HEK293 (cell line): ENCODE results near the gene ZNF618.

Experiments used
- CTCF ChIA-PET: fragments of 350-600 bp; formaldehyde crosslinking; extraction: SDS; loops from one replicate; lab custom pipeline; 2021; ENCODE audit warnings: antibody characterized with exemption; lab: Yijun Ruan, JAX
- POLR2A ChIA-PET: fragments of 300-600 bp; formaldehyde crosslinking; extraction: SDS; loops from one replicate; lab custom pipeline; 2020; ENCODE audit warnings: antibody characterized with exemption, inconsistent platforms; lab: Yijun Ruan, JAX
- H3K27ac ChIP-seq: fragments of 200-500 bp; sonication (Bioruptor generic); 2 replicates; pipeline ENCODE4 v1.5.1; 2014; ENCODE audit warnings: low read depth, low read length, control low read depth, inconsistent platforms; ENCODE audit errors: extremely low read depth
- H3K36me3 ChIP-seq, 2 experiments: fragments of 200-500 bp in 1 of 2; sonication (Bioruptor generic) in 1 of 2; 1 replicate in 1 of 2; 2 replicates in 1 of 2; pipeline ENCODE4 v1.5.1; 2014 to 2017; ENCODE audit warnings: inconsistent platforms in 2 of 2, low read length in 2 of 2; ENCODE audit not compliant: control insufficient read depth in 2 of 2, insufficient read depth in 1 of 2
- H3K4me1 ChIP-seq: fragments of 200-500 bp; sonication (Bioruptor generic); 2 replicates; pipeline ENCODE4 v1.5.1; 2014; ENCODE audit warnings: mild to moderate bottlenecking, low read length, inconsistent platforms; ENCODE audit not compliant: control insufficient read depth, insufficient read depth
- H3K4me3 ChIP-seq: 2 replicates; pipeline ENCODE4 v1.5.1; 2011; ENCODE audit warnings: low read depth, mild to moderate bottlenecking, control low read depth, low read length, moderate library complexity
- H3K9me3 ChIP-seq: fragments of 200-500 bp; sonication (Bioruptor generic); 2 replicates; pipeline ENCODE4 v1.5.1; 2014; ENCODE audit warnings: low read depth, low read length, inconsistent platforms; ENCODE audit not compliant: control insufficient read depth, insufficient read depth
- PRDM10 ChIP-seq: fragments of 450-650 bp; formaldehyde crosslinking; IDR thresholded peaks from 2 replicates; pipeline ENCODE4 v1.5.1; 2016; ENCODE audit warnings: missing biosample characterization, missing genetic modification characterization
- SCRT2 ChIP-seq: fragments of 450-650 bp; formaldehyde crosslinking; IDR thresholded peaks from 2 replicates; pipeline ENCODE4 v1.5.1; 2016; ENCODE audit warnings: missing biosample characterization, missing genetic modification characterization
- SP3 ChIP-seq: fragments of 450-650 bp; formaldehyde crosslinking; IDR thresholded peaks from 2 replicates; pipeline ENCODE4 v1.5.1; 2016; ENCODE audit warnings: missing biosample characterization, missing genetic modification characterization
- SP7 ChIP-seq: fragments of 450-650 bp; formaldehyde crosslinking; IDR thresholded peaks from 2 replicates; pipeline ENCODE4 v1.5.1; 2016; ENCODE audit warnings: missing biosample characterization, missing genetic modification characterization
- TRIM28 ChIP-seq: IDR thresholded peaks from 2 replicates; pipeline ENCODE4 v1.6.1; 2011; ENCODE audit warnings: low read length, control low read depth, borderline replicate concordance
- WT1 ChIP-seq: fragments of 450-650 bp; formaldehyde crosslinking; IDR thresholded peaks from 2 replicates; pipeline ENCODE4 v1.5.1; 2016; ENCODE audit warnings: missing biosample characterization, missing genetic modification characterization
- ZFP3 ChIP-seq: fragments of 450-650 bp; formaldehyde crosslinking; IDR thresholded peaks from 2 replicates; pipeline ENCODE4 v1.5.1; 2016; ENCODE audit warnings: low read depth, missing biosample characterization, missing genetic modification characterization
- ZNF114 ChIP-seq: fragments of 450-650 bp; formaldehyde crosslinking; IDR thresholded peaks from 2 replicates; pipeline ENCODE4 v1.5.0; 2017; ENCODE audit warnings: missing biosample characterization, missing genetic modification characterization
- ZNF133 ChIP-seq: fragments of 450-650 bp; formaldehyde crosslinking; IDR thresholded peaks from 2 replicates; pipeline ENCODE4 v1.5.1; 2016; ENCODE audit warnings: missing biosample characterization, missing genetic modification characterization
- ZNF155 ChIP-seq: fragments of 450-650 bp; formaldehyde crosslinking; IDR thresholded peaks from 2 replicates; pipeline ENCODE4 v1.5.1; 2016; ENCODE audit warnings: missing biosample characterization, missing genetic modification characterization
- ZNF175 ChIP-seq: fragments of 450-650 bp; formaldehyde crosslinking; IDR thresholded peaks from 2 replicates; pipeline ENCODE4 v1.5.1; 2016; ENCODE audit warnings: missing biosample characterization, missing genetic modification characterization
- ZNF26 ChIP-seq: fragments of 450-650 bp; formaldehyde crosslinking; IDR thresholded peaks from 2 replicates; pipeline ENCODE4 v1.5.1; 2016; ENCODE audit warnings: missing biosample characterization, missing genetic modification characterization
- ZNF274 ChIP-seq, 2 experiments: fragments of 200-500 bp in 1 of 2; fragments of 450-650 bp in 1 of 2; sonication (Bioruptor generic) in 1 of 2; formaldehyde crosslinking in 1 of 2; IDR thresholded peaks; 2 replicates each; pipeline versions ENCODE4 v1.5.1 to v1.6.1; 2014 to 2016; ENCODE audit warnings: borderline replicate concordance in 1 of 2, inconsistent platforms in 1 of 2, low read length in 1 of 2, missing biosample characterization in 1 of 2, missing genetic modification characterization in 1 of 2
- ZNF311 ChIP-seq: fragments of 450-650 bp; formaldehyde crosslinking; IDR thresholded peaks from 2 replicates; pipeline ENCODE4 v1.5.1; 2017; ENCODE audit warnings: missing biosample characterization, missing genetic modification characterization, borderline replicate concordance
- ZNF324 ChIP-seq: fragments of 450-650 bp; formaldehyde crosslinking; IDR thresholded peaks from 2 replicates; pipeline ENCODE4 v1.5.1; 2016; ENCODE audit warnings: missing biosample characterization, missing genetic modification characterization
- ZNF426 ChIP-seq: fragments of 450-650 bp; formaldehyde crosslinking; IDR thresholded peaks from 2 replicates; pipeline ENCODE4 v1.5.1; 2017; ENCODE audit warnings: missing biosample characterization, missing genetic modification characterization, mild to moderate bottlenecking, inconsistent platforms, moderate library complexity
- ZNF473 ChIP-seq: fragments of 450-650 bp; formaldehyde crosslinking; IDR thresholded peaks from 2 replicates; pipeline ENCODE4 v1.5.1; 2017; ENCODE audit warnings: missing biosample characterization, missing genetic modification characterization
- ZNF571 ChIP-seq: fragments of 450-650 bp; formaldehyde crosslinking; IDR thresholded peaks from 2 replicates; pipeline ENCODE4 v1.5.0; 2017; ENCODE audit warnings: missing biosample characterization, missing genetic modification characterization
- ZNF629 ChIP-seq: fragments of 450-650 bp; formaldehyde crosslinking; IDR thresholded peaks from 2 replicates; pipeline ENCODE4 v1.5.1; 2017; ENCODE audit warnings: missing biosample characterization, missing genetic modification characterization
- ZNF670 ChIP-seq: fragments of 450-650 bp; formaldehyde crosslinking; IDR thresholded peaks from 2 replicates; pipeline ENCODE4 v1.5.1; 2016; ENCODE audit warnings: missing biosample characterization, missing genetic modification characterization, low read depth
- ZNF785 ChIP-seq: fragments of 450-650 bp; formaldehyde crosslinking; IDR thresholded peaks from 2 replicates; pipeline ENCODE4 v1.5.1; 2016; ENCODE audit warnings: missing biosample characterization, missing genetic modification characterization
- TF ChIP-seq, protein P1 (sequence below): fragments of 450-650 bp; formaldehyde crosslinking; IDR thresholded peaks from 2 replicates; pipeline ENCODE4 v1.5.1; 2017; ENCODE audit warnings: missing biosample characterization, missing genetic modification characterization

The ZNF618 gene

DNA sequence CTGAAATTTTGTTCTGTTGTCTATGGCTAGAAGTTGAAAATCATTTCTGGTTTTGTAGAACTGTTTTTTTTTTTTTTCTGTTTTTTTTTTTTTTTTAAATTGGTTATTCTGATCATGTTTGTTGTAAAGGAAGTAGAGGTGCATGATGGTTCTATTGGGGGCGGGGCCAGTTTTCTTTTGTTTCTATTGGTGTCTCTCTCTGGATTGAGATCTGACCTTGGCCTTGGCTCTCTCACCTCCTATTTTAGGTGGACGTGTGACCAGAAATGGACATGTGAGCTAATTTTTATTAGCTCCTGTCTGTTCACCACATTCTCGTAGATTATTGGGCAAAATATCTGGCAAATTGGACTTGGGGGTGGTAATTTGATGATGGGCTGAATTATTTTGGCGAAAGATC is 3.2 kb downstream of the ZNF618 start (continued):
- TF ChIP-seq ZNF274 (IDR thresholded peaks at IDR 0.05; ENCODE audit: low read length) (no peak), ZNF274 (tag by site-specific recombination; IDR thresholded peaks at IDR 0.05; ENCODE audit: borderline replicate concordance) (no peak), TRIM28 (no peak), SP7 (tag by site-specific recombination) (no peak), ZNF324 (tag by site-specific recombination) (no peak), SCRT2 (tag by site-specific recombination) (no peak), ZNF114 (tag by site-specific recombination) (no peak), ZNF473 (tag by site-specific recombination) (no peak), ZFP3 (no peak), ZNF785 (tag by site-specific recombination) (no peak), ZNF26 (tag by site-specific recombination) (no peak), ZNF175 (tag by site-specific recombination) (no peak)

GRCh38 chr9:113879911-113880310 is 3.8 kb downstream of the ZNF618 start:
- Histone ChIP-seq H3K36me3 (no peaks in the 10 kb centered on the region), H3K4me1 (no peaks in the 10 kb centered on the region; the same call in 1 of the 2 replicates), H3K9me3 (no peaks in the 10 kb centered on the region), H3K27ac (no peak overlapping the region), H3K4me3 (no peak overlapping the region)
- TF ChIP-seq ZNF629, result no peak
- TF ChIP-seq ZNF155, result no peak
- TF ChIP-seq ZNF670 (tag by site-specific recombination), result no peak
- no peak for TF ChIP-seq SP3
- no peak for TF ChIP-seq ZNF571
- TF ChIP-seq ZNF133 (tag by site-specific recombination), result peak; percentile 82
- TF ChIP-seq ZNF311 (tag by site-specific recombination), result no peak
- no peak for TF ChIP-seq WT1 (tag by site-specific recombination)
- POLR2A ChIA-PET, result no interaction called here
- CTCF ChIA-PET, result interaction anchor here (0.6 to 1.0 kb wide), 2 partner anchors 73 to 418 kb away, joined by 3 read pairs; no protein-coding TSS in a partner anchor

GRCh38 chr9:113882181-113882580 is 6.1 kb downstream of the ZNF618 start:
- Histone ChIP-seq H3K4me3 (no peak overlapping the region), H3K9me3 (no peaks in the 10 kb centered on the region), H3K4me1 (no peaks in the 10 kb centered on the region; the same call in 1 of the 2 replicates), H3K27ac (no peak overlapping the region), H3K36me3 (no peaks in the 10 kb centered on the region)
- ChIA-PET CTCF (interaction anchor here (1.2 kb wide), 1 partner anchor 145 kb away, joined by 3 read pairs; no protein-coding TSS in a partner anchor), POLR2A (no interaction called here)
- TF ChIP-seq ZNF426 (tag by site-specific recombination), result no peak
- peak; percentile 67 for TF ChIP-seq SCRT2 (tag by site-specific recombination)

DNA sequence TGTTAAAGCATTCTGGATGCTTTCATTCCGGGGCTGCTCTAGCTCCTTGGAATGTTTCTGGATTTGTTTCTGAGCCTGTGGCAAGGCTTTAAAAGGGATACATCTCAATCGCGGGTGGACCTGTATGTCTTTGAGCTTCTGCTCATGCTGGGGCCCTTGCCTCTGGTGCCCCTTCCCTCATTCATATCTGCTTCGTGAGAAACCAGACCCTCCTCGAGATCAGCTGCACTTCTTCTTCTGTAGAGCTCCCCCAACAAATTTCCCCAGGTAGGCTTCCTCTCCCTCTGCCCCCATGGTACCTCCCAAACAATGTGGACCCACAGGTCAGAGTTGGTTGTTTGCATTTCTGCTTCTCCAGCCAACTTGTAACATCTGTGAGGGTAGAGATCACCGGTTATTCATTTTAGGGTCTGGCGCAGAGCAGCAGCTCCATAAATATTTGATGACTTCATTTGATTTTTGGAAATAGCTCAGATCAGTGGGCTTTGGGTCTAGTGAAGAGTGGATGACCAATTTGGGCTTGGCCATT is 6.6 kb downstream of the ZNF618 start:
- no peak overlapping the region for H3K27ac ChIP-seq
- TF ChIP-seq PRDM10 (tag by site-specific recombination), result peak; percentile 77
- TF ChIP-seq, protein P1, sequence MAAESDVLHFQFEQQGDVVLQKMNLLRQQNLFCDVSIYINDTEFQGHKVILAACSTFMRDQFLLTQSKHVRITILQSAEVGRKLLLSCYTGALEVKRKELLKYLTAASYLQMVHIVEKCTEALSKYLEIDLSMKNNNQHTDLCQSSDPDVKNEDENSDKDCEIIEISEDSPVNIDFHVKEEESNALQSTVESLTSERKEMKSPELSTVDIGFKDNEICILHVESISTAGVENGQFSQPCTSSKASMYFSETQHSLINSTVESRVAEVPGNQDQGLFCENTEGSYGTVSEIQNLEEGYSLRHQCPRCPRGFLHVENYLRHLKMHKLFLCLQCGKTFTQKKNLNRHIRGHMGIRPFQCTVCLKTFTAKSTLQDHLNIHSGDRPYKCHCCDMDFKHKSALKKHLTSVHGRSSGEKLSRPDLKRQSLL (tag by site-specific recombination), result no peak
- CTCF ChIA-PET, result interaction anchor here (0.6 to 1.2 kb wide), 3 partner anchors 28 to 176 kb away, joined by 3 read pairs; no protein-coding TSS in a partner anchor
- no peak overlapping the region for H3K4me3 ChIP-seq
- POLR2A ChIA-PET, result no interaction called here
- no peaks in the 10 kb centered on the region for H3K36me3 ChIP-seq
- H3K9me3 ChIP-seq, result no peaks in the 10 kb centered on the region
- H3K4me1 ChIP-seq, result no peaks in the 10 kb centered on the region; the same call in 1 of the 2 replicates
